SJSA1 (cell line): Measurements from ENCODE around the gene PALLD. TPM values are rescaled to one million over a fixed set of nuclear protein-coding genes. Genes with fewer than 3 reads are reported as not detected.

Experiments
- DNase-seq, 2 experiments: peaks; one replicate each; pipeline ENCODE4 v3.0.0-alpha.2; 2015 to 2020; ENCODE audit warnings: low spot score in 2 of 2, low read depth in 1 of 2
- H3K27ac ChIP-seq: fragments of 250-450 bp; sonication (Bioruptor Pico); 2 replicates; pipeline ENCODE4 v1.5.1; 2020; ENCODE audit warnings: mild to moderate bottlenecking, moderate library complexity
- H3K27me3 ChIP-seq: fragments of 250-450 bp; sonication (Bioruptor Pico); replicated peaks from 2 replicates; pipeline ENCODE4 v1.5.1; 2020; ENCODE audit warnings: mild to moderate bottlenecking, moderate library complexity
- H3K36me3 ChIP-seq: fragments of 250-450 bp; sonication (Bioruptor Pico); 2 replicates; pipeline ENCODE4 v1.5.1; 2020; ENCODE audit warnings: mild to moderate bottlenecking
- H3K4me1 ChIP-seq: fragments of 250-450 bp; sonication (Bioruptor Pico); replicated peaks from 2 replicates; pipeline ENCODE4 v1.6.1; 2021; ENCODE audit warnings: mild to moderate bottlenecking
- H3K4me3 ChIP-seq: fragments of 250-450 bp; sonication (Bioruptor Pico); 2 replicates; pipeline ENCODE4 v1.5.1; 2020; ENCODE audit warnings: mild to moderate bottlenecking
- H3K9me3 ChIP-seq: fragments of 250-450 bp; sonication (Bioruptor Pico); replicated peaks from 2 replicates; pipeline ENCODE4 v1.5.1; 2020; ENCODE audit warnings: mild to moderate bottlenecking
- total RNA-seq: library from RNA; depleted of rRNA; stranded (reverse); fragments of >200 nt; shearing (Covaris generic); gene quantifications from 2 replicates; pipeline ENCODE4 v1.2.3, GENCODE V29; 2014

The PALLD gene
- total RNA-seq, 1 experiment from 2014 or later: 118 TPM

- Histone ChIP-seq H3K27ac (no peak overlapping the region), H3K4me1 (peaks cover 40% of the 10 kb centered on the region), H3K9me3 (no peaks in the 10 kb centered on the region), H3K4me3 (no peak overlapping the region), H3K27me3 (no peaks in the 10 kb centered on the region), H3K36me3 (peaks cover 3% of the 10 kb centered on the region; the same call in 1 of the 2 replicates)
- no peak for DNase-seq
These were observed 143.1 kb downstream of the PALLD start for GRCh38 chr4:168639914-168640313.

- Histone ChIP-seq H3K36me3 (peaks cover 3% of the 10 kb centered on the region; the same call in 1 of the 2 replicates), H3K4me1 (peaks cover 21% of the 10 kb centered on the region), H3K9me3 (no peaks in the 10 kb centered on the region), H3K4me3 (no peak overlapping the region), H3K27ac (no peak overlapping the region), H3K27me3 (no peaks in the 10 kb centered on the region)
- no peak for DNase-seq
These were observed 144.9 kb downstream of the PALLD start for GRCh38 chr4:168641811-168642140.

- no peak for DNase-seq
- H3K4me3 ChIP-seq: no peak overlapping the region
- no peaks in the 10 kb centered on the region for H3K9me3 ChIP-seq
- peaks cover 3% of the 10 kb centered on the region; the same call in 1 of the 2 replicates for H3K36me3 ChIP-seq
- peak overlapping the region; percentile 55 for H3K27ac ChIP-seq
- peaks cover 13% of the 10 kb centered on the region for H3K4me1 ChIP-seq
- no peaks in the 10 kb centered on the region for H3K27me3 ChIP-seq
These were observed 145.7 kb downstream of the PALLD start for GRCh38 chr4:168642591-168642990.

GRCh38 chr4:168643111-168643795, 146.4 kb downstream of the PALLD start:
- peak overlapping the region; percentile 55 for H3K27ac ChIP-seq
- H3K27me3 ChIP-seq: no peaks in the 10 kb centered on the region
- no peak overlapping the region for H3K4me3 ChIP-seq
- no peaks in the 10 kb centered on the region for H3K9me3 ChIP-seq
- peaks cover 13% of the 10 kb centered on the region for H3K4me1 ChIP-seq
- H3K36me3 ChIP-seq: peaks cover 3% of the 10 kb centered on the region; the same call in 1 of the 2 replicates
- DNase-seq: peak in 1 of 2 experiments; percentile 41

- H3K27me3 ChIP-seq: no peaks in the 10 kb centered on the region
- no peaks in the 10 kb centered on the region for H3K9me3 ChIP-seq
- H3K27ac ChIP-seq: peak overlapping the region; percentile 55; the same call in 1 of the 2 replicates
- peaks cover 3% of the 10 kb centered on the region; the same call in 1 of the 2 replicates for H3K36me3 ChIP-seq
- DNase-seq: no peak
- no peak overlapping the region for H3K4me3 ChIP-seq
- H3K4me1 ChIP-seq: peaks cover 16% of the 10 kb centered on the region
These were observed 146.9 kb downstream of the PALLD start for GRCh38 chr4:168643796-168644159.

DNA sequence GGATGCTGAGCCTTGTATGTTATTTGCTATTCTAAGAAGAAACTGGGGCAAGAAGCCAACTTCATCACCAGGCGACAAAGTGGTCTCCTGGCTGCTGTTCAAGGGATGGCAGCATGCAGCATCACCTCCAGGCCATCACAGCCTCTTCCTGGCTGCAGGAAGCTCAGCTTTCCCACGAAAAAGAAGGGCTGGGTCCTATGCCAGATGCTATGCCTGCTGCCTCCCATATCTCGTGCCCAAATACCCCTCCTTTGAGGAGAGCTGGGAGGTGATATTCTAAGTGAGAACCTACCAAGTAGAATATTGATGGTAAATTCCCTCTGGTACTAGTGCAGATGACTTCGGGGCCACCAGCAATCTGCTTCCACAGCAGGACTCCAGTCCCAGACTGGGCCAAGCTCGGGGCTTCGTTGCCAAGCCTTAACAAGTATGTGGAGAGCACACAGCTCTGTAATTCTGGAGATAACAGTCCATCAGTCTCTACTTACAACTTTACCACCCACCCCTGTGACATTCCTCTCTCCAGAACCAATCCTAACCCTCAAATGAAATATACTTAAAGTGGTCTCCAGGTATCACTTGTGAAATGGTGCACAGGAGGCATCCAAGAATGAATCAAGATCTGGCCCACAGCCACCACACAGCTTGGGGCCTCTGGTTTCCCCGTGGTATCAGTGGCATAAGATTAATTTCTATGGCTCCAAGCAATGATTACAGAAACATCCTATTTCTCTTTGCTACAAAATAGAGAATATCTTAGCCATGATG, 149.3 kb downstream of the PALLD start:
- Histone ChIP-seq H3K36me3 (peaks cover 3% of the 10 kb centered on the region; the same call in 1 of the 2 replicates), H3K27ac (no peak overlapping the region), H3K4me1 (peaks cover 25% of the 10 kb centered on the region), H3K4me3 (no peak overlapping the region), H3K9me3 (no peaks in the 10 kb centered on the region), H3K27me3 (no peaks in the 10 kb centered on the region)
- DNase-seq: no peak

DNA sequence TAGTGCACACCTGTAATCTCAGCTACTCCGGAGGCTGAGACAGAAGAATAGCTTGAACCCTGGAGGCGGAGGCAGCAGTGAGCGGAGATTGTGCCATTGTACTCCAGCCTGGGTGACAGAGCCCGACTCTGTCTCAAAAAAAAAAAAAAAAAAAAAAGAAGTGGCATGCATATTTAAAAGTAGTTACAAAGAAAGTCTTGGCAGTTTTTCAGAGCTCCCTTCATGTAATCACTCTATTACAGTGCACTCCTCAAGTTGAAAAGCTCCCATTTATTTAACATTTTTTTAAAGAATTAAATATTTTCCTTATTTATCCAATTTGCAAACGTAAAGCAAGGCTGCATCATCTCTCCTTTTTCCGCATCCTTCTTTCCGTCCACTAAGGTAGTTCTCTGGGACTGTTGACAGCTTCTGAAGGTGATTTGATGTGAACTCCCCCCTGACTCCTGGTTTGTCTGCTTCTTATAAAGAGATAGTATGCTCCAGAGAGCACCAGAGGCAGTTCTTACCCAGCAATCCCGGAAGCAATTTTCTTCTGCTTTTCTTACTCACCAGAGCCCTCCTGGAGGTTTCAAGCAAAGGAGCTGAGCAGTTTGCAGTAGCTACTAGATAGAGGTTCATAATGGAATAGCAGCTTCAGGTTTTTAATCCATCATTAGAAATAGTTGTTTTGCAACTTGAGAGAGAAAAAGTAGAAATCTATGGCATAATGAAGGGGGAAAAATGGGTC, 151.0 kb downstream of the PALLD start:
- Histone ChIP-seq H3K36me3 (peaks cover 3% of the 10 kb centered on the region; the same call in 1 of the 2 replicates), H3K9me3 (no peaks in the 10 kb centered on the region), H3K4me1 (peaks cover 23% of the 10 kb centered on the region), H3K27me3 (no peaks in the 10 kb centered on the region), H3K27ac (no peak overlapping the region), H3K4me3 (no peak overlapping the region)
- no peak for DNase-seq

GRCh38 chr4:168648494-168648893, 151.6 kb downstream of the PALLD start:
- Histone ChIP-seq H3K27me3 (no peaks in the 10 kb centered on the region), H3K4me3 (no peak overlapping the region), H3K36me3 (peaks cover 3% of the 10 kb centered on the region; the same call in 1 of the 2 replicates), H3K9me3 (no peaks in the 10 kb centered on the region), H3K4me1 (peaks cover 16% of the 10 kb centered on the region), H3K27ac (no peak overlapping the region)
- no peak for DNase-seq

DNA sequence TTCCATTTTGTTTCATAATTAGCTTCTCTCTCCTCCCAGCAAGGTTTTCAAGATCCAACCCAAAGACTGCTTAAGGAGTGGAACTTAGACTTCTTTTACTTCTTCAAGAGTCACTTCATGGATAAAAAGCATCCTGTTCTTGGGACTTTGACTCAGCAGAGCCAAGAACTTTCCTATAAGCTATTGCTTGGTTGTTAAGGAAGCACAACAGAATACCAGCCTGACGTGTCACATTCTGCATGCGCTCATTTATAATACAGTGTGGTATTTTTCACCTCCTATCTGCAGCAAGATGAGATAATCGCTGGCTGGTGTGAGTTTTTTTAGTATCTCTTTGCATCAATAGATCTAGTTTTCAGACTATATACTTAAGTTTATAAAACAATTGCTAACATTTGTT, 152.1 kb downstream of the PALLD start:
- no peak for DNase-seq
- Histone ChIP-seq H3K36me3 (peaks cover 3% of the 10 kb centered on the region; the same call in 1 of the 2 replicates), H3K27ac (no peak overlapping the region)

GRCh38 chr4:168651374-168651773, 154.5 kb downstream of the PALLD start:
- DNase-seq: no peak
- Histone ChIP-seq H3K27me3 (no peaks in the 10 kb centered on the region), H3K4me3 (no peak overlapping the region), H3K4me1 (peaks cover 27% of the 10 kb centered on the region), H3K9me3 (no peaks in the 10 kb centered on the region), H3K27ac (no peak overlapping the region), H3K36me3 (peaks cover 3% of the 10 kb centered on the region; the same call in 1 of the 2 replicates)

More for the DNA sequence above, 152.1 kb downstream of the PALLD start:
- no peaks in the 10 kb centered on the region for H3K9me3 ChIP-seq
- H3K27me3 ChIP-seq: no peaks in the 10 kb centered on the region
- peaks cover 13% of the 10 kb centered on the region for H3K4me1 ChIP-seq
- H3K4me3 ChIP-seq: no peak overlapping the region

GRCh38 chr4:168651864-168652263, 155.0 kb downstream of the PALLD start:
- DNase-seq: no peak
- Histone ChIP-seq H3K4me3 (no peak overlapping the region), H3K4me1 (peaks cover 30% of the 10 kb centered on the region), H3K27me3 (no peaks in the 10 kb centered on the region), H3K27ac (no peak overlapping the region), H3K9me3 (no peaks in the 10 kb centered on the region), H3K36me3 (peaks cover 3% of the 10 kb centered on the region; the same call in 1 of the 2 replicates)

GRCh38 chr4:168652755-168653154, 155.9 kb downstream of the PALLD start:
- peaks cover 30% of the 10 kb centered on the region for H3K4me1 ChIP-seq
- no peak overlapping the region for H3K4me3 ChIP-seq
- peaks cover 3% of the 10 kb centered on the region; the same call in 1 of the 2 replicates for H3K36me3 ChIP-seq
- no peaks in the 10 kb centered on the region for H3K9me3 ChIP-seq
- no peak overlapping the region for H3K27ac ChIP-seq
- no peak for DNase-seq
- no peaks in the 10 kb centered on the region for H3K27me3 ChIP-seq

DNA sequence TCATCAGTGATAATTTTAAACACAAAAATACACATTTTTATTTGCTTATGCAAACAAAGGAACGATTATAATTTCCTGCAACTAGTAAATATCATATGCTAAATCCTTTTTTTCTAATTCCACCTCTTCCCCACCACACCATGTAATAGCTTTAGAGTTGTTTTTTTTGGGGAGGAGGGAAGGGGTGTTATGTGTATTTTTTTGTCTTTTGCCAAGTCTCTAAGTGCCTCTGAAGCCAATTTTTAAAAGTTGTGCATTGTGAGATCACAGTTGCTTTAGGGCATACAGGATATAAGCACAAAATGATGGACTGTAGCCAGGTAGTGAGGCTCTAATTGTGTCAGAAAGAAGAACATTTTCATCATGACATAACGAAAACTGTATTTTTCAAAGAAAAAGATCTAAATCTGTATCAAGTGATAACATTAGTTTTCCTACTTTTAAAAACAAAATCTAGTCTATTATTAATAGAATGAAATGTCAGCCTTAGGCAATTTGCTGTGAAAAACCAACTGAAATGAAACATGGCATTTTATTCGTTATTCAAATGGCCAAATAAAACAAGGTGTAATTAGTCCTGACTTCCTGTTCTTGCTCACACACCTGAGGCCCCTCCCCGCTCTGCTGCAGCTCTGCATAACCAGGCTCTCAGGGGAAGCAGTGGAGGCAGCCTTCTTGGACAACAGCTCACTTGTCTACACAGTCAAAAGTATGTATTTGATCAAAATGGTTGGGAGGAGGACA, 157.4 kb downstream of the PALLD start:
- no peak for DNase-seq
- Histone ChIP-seq H3K36me3 (peaks cover 3% of the 10 kb centered on the region; the same call in 1 of the 2 replicates), H3K9me3 (no peaks in the 10 kb centered on the region), H3K27ac (no peak overlapping the region), H3K4me1 (peaks cover 23% of the 10 kb centered on the region), H3K27me3 (no peaks in the 10 kb centered on the region), H3K4me3 (no peak overlapping the region)
